HepG2 (cell line): ENCODE data around the gene MIS18A. TPM values are rescaled to one million over a fixed set of nuclear protein-coding genes. Genes with fewer than 3 reads are reported as not detected.

ENCODE experiments used
- ARID3A ChIP-seq: IDR thresholded peaks from 2 replicates; pipeline ENCODE4 v1.6.1; 2012; ENCODE audit warnings: low read depth, low read length, improper control_type of control experiment
- GATAD2A ChIP-seq: IDR thresholded peaks from 2 replicates; pipeline ENCODE4 v1.6.1; 2016
- ISX ChIP-seq: sonication (generic); formaldehyde crosslinking; conservative IDR thresholded peaks from 2 replicates; pipeline ENCODE4 v1.5.0; 2020; ENCODE audit warnings: missing genetic modification reagents
- MEF2D ChIP-seq: sonication (generic); formaldehyde crosslinking; IDR thresholded peaks from 2 replicates; pipeline ENCODE4 v1.5.1; 2020; ENCODE audit warnings: mild to moderate bottlenecking, missing genetic modification reagents
- PCBP1 ChIP-seq: fragments of 200-400 bp; formaldehyde crosslinking; IDR thresholded peaks from 2 replicates; pipeline ENCODE4 v1.6.1; 2017; ENCODE audit warnings: mild to moderate bottlenecking, low read depth, low read length, borderline replicate concordance
- POLR2G ChIP-seq: fragments of 200-400 bp; formaldehyde crosslinking; IDR thresholded peaks from 2 replicates; pipeline ENCODE4 v1.6.1; 2018; ENCODE audit warnings: mild to moderate bottlenecking, low read depth, low read length, moderate library complexity
- PREB ChIP-seq: sonication (generic); formaldehyde crosslinking; IDR thresholded peaks from 2 replicates; pipeline ENCODE4 v1.4.0; 2020; ENCODE audit warnings: missing genetic modification reagents
- RARA ChIP-seq: IDR thresholded peaks from 2 replicates; pipeline ENCODE4 v1.6.1; 2016; ENCODE audit warnings: missing genetic modification reagents, missing compliant biosample characterization
- TCF12 ChIP-seq, 2 experiments: fragments of 450-650 bp in 1 of 2; sonication (generic) in 1 of 2; formaldehyde crosslinking in 1 of 2; IDR thresholded peaks; 2 replicates each; pipeline versions ENCODE4 v1.6.1 to v1.8.0; 2017 to 2022; ENCODE audit warnings: antibody characterized with exemption in 1 of 2, mild to moderate bottlenecking in 1 of 2, missing genetic modification reagents in 1 of 2, moderate library complexity in 1 of 2
- TMF1 ChIP-seq: sonication (generic); formaldehyde crosslinking; IDR thresholded peaks from 2 replicates; pipeline ENCODE4 v1.8.1; 2022; ENCODE audit warnings: low read depth, missing genetic modification reagents
- ZBTB3 ChIP-seq: sonication (generic); formaldehyde crosslinking; IDR thresholded peaks from 2 replicates; pipeline ENCODE4 v1.4.0; 2020; ENCODE audit warnings: low read depth, mild to moderate bottlenecking, moderate library complexity, missing genetic modification reagents, borderline replicate concordance
- ZMYM2 ChIP-seq: sonication (generic); formaldehyde crosslinking; IDR thresholded peaks from 2 replicates; pipeline ENCODE4 v1.8.0; 2022; ENCODE audit warnings: mild to moderate bottlenecking, missing genetic modification reagents
- ZNF329 ChIP-seq: sonication (generic); formaldehyde crosslinking; IDR thresholded peaks from 2 replicates; pipeline ENCODE4 v1.9.0; 2021; ENCODE audit warnings: low read depth, mild to moderate bottlenecking, missing genetic modification reagents
- ZNF530 ChIP-seq: sonication (generic); formaldehyde crosslinking; IDR thresholded peaks from 2 replicates; pipeline ENCODE4 v1.5.0; 2020; ENCODE audit warnings: low read depth, mild to moderate bottlenecking, missing genetic modification reagents
- polyA plus RNA-seq, 8 experiments: library from polyadenylated mRNA; depleted of rRNA in 3 of 8; stranded (reverse) in 7 of 8; unstranded in 1 of 8; fragments of >200 nt; fragmentation: Illumina TruSeq in 4 of 8; extraction: Trizol in 4 of 8; gene quantifications; 2 replicates each; pipeline versions ENCODE4 v1.2.1 to v1.2.3, GENCODE V29; 2011 to 2016; ENCODE audit warnings: low read depth in 4 of 8, missing spikeins in 1 of 8, mixed read lengths in 1 of 8; ENCODE audit not compliant: insufficient read depth in 1 of 8
- total RNA-seq, 5 experiments: library from RNA; depleted of rRNA; stranded (reverse); fragments of >200 nt; fragmentation: Illumina TruSeq; extraction: Trizol; gene quantifications; 2 replicates each; pipeline ENCODE4 v1.2.3, GENCODE V29; 2016; ENCODE audit warnings: low read depth in 1 of 5
- TF ChIP-seq, protein P1 (sequence below): sonication (generic); formaldehyde crosslinking; IDR thresholded peaks from 2 replicates; pipeline ENCODE4 v1.8.1; 2023; ENCODE audit warnings: mild to moderate bottlenecking, inconsistent platforms, moderate library complexity, missing genetic modification reagents, borderline replicate concordance
- TF ChIP-seq, protein P2 (sequence below): sonication (generic); formaldehyde crosslinking; IDR thresholded peaks from 2 replicates; pipeline ENCODE4 v1.4.0; 2020; ENCODE audit warnings: missing genetic modification reagents
- TF ChIP-seq, protein P3 (sequence below): sonication (generic); formaldehyde crosslinking; conservative IDR thresholded peaks from 2 replicates; pipeline ENCODE4 v1.4.0; 2020; ENCODE audit warnings: mild to moderate bottlenecking, missing genetic modification reagents, moderate library complexity
- TF ChIP-seq, protein P4 (sequence below): sonication (generic); formaldehyde crosslinking; IDR thresholded peaks from 2 replicates; pipeline ENCODE4 v1.4.0; 2020; ENCODE audit warnings: missing genetic modification reagents, mild to moderate bottlenecking, borderline replicate concordance

MIS18A gene
- total and polyA plus RNA-seq, 2 of the 13 experiments (the other 11 are each of a cell fraction or from before 2014, with no cell fraction given), result 11.2 to 41.4 TPM

GRCh38 chr21:32307706-32308105 is 28.9 kb upstream of the MIS18A start (continued):
- TF ChIP-seq PREB (no peak), POLR2G (no peak), TCF12 (IDR thresholded peaks at IDR 0.05) (no peak), TCF12 (CRISPR knock-in tag; IDR thresholded peaks at IDR 0.05) (no peak), ISX (CRISPR knock-in tag) (no peak), GATAD2A (CRISPR knock-in tag) (peak; percentile 65), ARID3A (no peak), RARA (0 out of 2 replicates have a peak, but pooled peaks have one; percentile 11), ZNF530 (CRISPR knock-in tag) (no peak), MEF2D (CRISPR knock-in tag) (peak; percentile 98), TMF1 (CRISPR knock-in tag) (no peak), ZNF329 (CRISPR knock-in tag) (no peak), ZBTB3 (CRISPR knock-in tag) (no peak), PCBP1 (no peak), ZMYM2 (CRISPR knock-in tag) (0 out of 2 replicates have a peak, but pooled peaks have one; percentile 22)
- TF ChIP-seq, protein P1, sequence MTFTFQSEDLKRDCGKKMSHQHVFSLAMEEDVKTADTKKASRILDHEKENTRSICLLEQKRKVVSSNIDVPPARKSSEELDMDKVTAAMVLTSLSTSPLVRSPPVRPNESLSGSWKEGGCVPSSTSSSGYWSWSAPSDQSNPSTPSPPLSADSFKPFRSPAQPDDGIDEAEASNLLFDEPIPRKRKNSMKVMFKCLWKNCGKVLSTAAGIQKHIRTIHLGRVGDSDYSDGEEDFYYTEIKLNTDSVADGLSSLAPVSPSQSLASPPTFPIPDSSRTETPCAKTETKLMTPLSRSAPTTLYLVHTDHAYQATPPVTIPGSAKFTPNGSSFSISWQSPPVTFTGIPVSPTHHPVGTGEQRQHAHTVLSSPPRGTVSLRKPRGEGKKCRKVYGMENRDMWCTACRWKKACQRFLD (CRISPR knock-in tag), result no peak
- TF ChIP-seq, protein P2, sequence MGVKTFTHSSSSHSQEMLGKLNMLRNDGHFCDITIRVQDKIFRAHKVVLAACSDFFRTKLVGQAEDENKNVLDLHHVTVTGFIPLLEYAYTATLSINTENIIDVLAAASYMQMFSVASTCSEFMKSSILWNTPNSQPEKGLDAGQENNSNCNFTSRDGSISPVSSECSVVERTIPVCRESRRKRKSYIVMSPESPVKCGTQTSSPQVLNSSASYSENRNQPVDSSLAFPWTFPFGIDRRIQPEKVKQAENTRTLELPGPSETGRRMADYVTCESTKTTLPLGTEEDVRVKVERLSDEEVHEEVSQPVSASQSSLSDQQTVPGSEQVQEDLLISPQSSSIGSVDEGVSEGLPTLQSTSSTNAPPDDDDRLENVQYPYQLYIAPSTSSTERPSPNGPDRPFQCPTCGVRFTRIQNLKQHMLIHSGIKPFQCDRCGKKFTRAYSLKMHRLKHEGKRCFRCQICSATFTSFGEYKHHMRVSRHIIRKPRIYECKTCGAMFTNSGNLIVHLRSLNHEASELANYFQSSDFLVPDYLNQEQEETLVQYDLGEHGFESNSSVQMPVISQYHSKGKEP (CRISPR knock-in tag), result no peak
- TF ChIP-seq, protein P3, sequence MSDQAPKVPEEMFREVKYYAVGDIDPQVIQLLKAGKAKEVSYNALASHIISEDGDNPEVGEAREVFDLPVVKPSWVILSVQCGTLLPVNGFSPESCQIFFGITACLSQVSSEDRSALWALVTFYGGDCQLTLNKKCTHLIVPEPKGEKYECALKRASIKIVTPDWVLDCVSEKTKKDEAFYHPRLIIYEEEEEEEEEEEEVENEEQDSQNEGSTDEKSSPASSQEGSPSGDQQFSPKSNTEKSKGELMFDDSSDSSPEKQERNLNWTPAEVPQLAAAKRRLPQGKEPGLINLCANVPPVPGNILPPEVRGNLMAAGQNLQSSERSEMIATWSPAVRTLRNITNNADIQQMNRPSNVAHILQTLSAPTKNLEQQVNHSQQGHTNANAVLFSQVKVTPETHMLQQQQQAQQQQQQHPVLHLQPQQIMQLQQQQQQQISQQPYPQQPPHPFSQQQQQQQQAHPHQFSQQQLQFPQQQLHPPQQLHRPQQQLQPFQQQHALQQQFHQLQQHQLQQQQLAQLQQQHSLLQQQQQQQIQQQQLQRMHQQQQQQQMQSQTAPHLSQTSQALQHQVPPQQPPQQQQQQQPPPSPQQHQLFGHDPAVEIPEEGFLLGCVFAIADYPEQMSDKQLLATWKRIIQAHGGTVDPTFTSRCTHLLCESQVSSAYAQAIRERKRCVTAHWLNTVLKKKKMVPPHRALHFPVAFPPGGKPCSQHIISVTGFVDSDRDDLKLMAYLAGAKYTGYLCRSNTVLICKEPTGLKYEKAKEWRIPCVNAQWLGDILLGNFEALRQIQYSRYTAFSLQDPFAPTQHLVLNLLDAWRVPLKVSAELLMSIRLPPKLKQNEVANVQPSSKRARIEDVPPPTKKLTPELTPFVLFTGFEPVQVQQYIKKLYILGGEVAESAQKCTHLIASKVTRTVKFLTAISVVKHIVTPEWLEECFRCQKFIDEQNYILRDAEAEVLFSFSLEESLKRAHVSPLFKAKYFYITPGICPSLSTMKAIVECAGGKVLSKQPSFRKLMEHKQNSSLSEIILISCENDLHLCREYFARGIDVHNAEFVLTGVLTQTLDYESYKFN (CRISPR knock-in tag), result peak; percentile 41; the same call in 1 of the 2 replicates
- TF ChIP-seq, protein P4, sequence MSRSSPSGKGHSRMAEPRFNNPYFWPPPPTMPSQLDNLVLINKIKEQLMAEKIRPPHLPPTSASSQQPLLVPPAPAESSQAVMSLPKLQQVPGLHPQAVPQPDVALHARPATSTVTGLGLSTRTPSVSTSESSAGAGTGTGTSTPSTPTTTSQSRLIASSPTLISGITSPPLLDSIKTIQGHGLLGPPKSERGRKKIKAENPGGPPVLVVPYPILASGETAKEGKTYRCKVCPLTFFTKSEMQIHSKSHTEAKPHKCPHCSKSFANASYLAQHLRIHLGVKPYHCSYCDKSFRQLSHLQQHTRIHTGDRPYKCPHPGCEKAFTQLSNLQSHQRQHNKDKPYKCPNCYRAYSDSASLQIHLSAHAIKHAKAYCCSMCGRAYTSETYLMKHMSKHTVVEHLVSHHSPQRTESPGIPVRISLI (CRISPR knock-in tag), result no peak
